K562 (cell line): ENCODE measurements around the gene DDRGK1. TPM values are rescaled to one million over a fixed set of nuclear protein-coding genes. Genes with fewer than 3 reads are reported as not detected.

Experiments
- FUS ChIP-seq: fragments of 200-400 bp; formaldehyde crosslinking; optimal IDR thresholded peaks from 2 replicates; pipeline ENCODE3; 2017; ENCODE audit warnings: low read depth, low read length
- JUND ChIP-seq, 2 experiments: IDR thresholded peaks; 2 replicates in 1 of 2; 3 replicates in 1 of 2; pipeline ENCODE4 v1.6.1; 2011; ENCODE audit warnings: borderline replicate concordance in 2 of 2, low read depth in 2 of 2, low read length in 2 of 2, improper control_type of control experiment in 1 of 2, missing biosample characterization in 1 of 2, missing genetic modification characterization in 1 of 2, missing genetic modification reagents in 1 of 2
- KLF10 ChIP-seq: fragments of 250-450 bp; sonication (Bioruptor Pico); IDR thresholded peaks from 2 replicates; pipeline ENCODE4 v1.6.1; 2021; ENCODE audit warnings: matching md5 sums
- MGA ChIP-seq: fragments of 450-650 bp; IDR thresholded peaks from 2 replicates; pipeline ENCODE4 v1.6.1; 2016; ENCODE audit warnings: mild to moderate bottlenecking, moderate library complexity
- NFATC3 ChIP-seq: fragments of 450-650 bp; IDR thresholded peaks from 2 replicates; pipeline ENCODE4 v1.6.1; 2017; ENCODE audit warnings: mild to moderate bottlenecking
- NR2C1 ChIP-seq, 2 experiments: fragments of 450-650 bp; IDR thresholded peaks; 2 replicates each; pipeline ENCODE4 v1.6.1; 2017; ENCODE audit warnings: mild to moderate bottlenecking in 2 of 2, antibody characterized with exemption in 1 of 2, inconsistent platforms in 1 of 2, missing compliant biosample characterization in 1 of 2, missing genetic modification characterization in 1 of 2
- POLR3A ChIP-seq: IDR thresholded peaks from 2 replicates; pipeline ENCODE4 v1.6.1; 2011; ENCODE audit warnings: borderline replicate concordance, mild to moderate bottlenecking, moderate library complexity; ENCODE audit not compliant: insufficient read length, insufficient read depth; ENCODE audit errors: extremely low read depth
- PPARD ChIP-seq: fragments of 250-450 bp; sonication (Bioruptor Pico); IDR thresholded peaks from 2 replicates; pipeline ENCODE4 v1.8.0; 2022; ENCODE audit warnings: inconsistent platforms, mild to moderate bottlenecking, moderate library complexity
- RB1 ChIP-seq: fragments of 450-650 bp; IDR thresholded peaks from 2 replicates; pipeline ENCODE4 v1.6.1; 2017; ENCODE audit warnings: low read depth, mild to moderate bottlenecking
- RBM22 ChIP-seq: fragments of 200-400 bp; formaldehyde crosslinking; IDR thresholded peaks from 2 replicates; pipeline ENCODE4 v1.6.1; 2018; ENCODE audit warnings: low read length, low read depth; ENCODE audit not compliant: poor library complexity, severe bottlenecking
- SIX5 ChIP-seq, 2 experiments: IDR thresholded peaks; 2 replicates each; pipeline ENCODE4 v1.6.1; 2011; ENCODE audit warnings: low read length in 2 of 2, borderline replicate concordance in 1 of 2, low read depth in 1 of 2, mild to moderate bottlenecking in 1 of 2, moderate library complexity in 1 of 2; ENCODE audit not compliant: insufficient read depth in 1 of 2
- U2AF2 ChIP-seq: fragments of 200-400 bp; formaldehyde crosslinking; optimal IDR thresholded peaks from 2 replicates; pipeline ENCODE3; 2017; ENCODE audit warnings: low read depth, mild to moderate bottlenecking, low read length
- ZNF174 ChIP-seq: fragments of 250-450 bp; sonication (Bioruptor Pico); IDR thresholded peaks from 2 replicates; pipeline ENCODE4 v1.4.0; 2020; ENCODE audit warnings: mild to moderate bottlenecking
- ZNF232 ChIP-seq: sonication (generic); formaldehyde crosslinking; IDR thresholded peaks from 2 replicates; pipeline ENCODE4 v1.8.0; 2022; ENCODE audit warnings: mild to moderate bottlenecking, missing genetic modification reagents
- polyA plus RNA-seq, 8 experiments: library from polyadenylated mRNA; depleted of rRNA in 4 of 8; stranded (reverse) in 5 of 8; unstranded in 3 of 8; fragments of >200 nt; fragmentation: Nextera tagmentation in 2 of 8; fragmentation: Illumina TruSeq in 1 of 8; extraction: Ambion mirVana in 2 of 8; extraction: Trizol in 1 of 8; gene quantifications; 2 replicates each; pipeline versions ENCODE4 v1.2.1 to v1.2.3, GENCODE V29; 2011 to 2014; ENCODE audit warnings: inconsistent platforms in 1 of 8, missing spikeins in 1 of 8
- total RNA-seq, 7 experiments: library from RNA; depleted of rRNA in 6 of 7; stranded (reverse); fragments of >200 nt in 6 of 7; fragmentation: Illumina TruSeq in 2 of 7; extraction: Trizol in 2 of 7; gene quantifications; 2 replicates each; pipeline versions ENCODE4 v1.2.1 to v1.2.3, GENCODE V29; 2011 to 2021; ENCODE audit warnings: low replicate concordance in 1 of 7

The DDRGK1 gene
- total and polyA plus RNA-seq, 9 of the 15 experiments (the other 6 are each of a cell fraction or from before 2014, with no cell fraction given), result 2.3 to 54.4 (median 29.1) TPM

- no peak for TF ChIP-seq RBM22
- no peak for TF ChIP-seq PPARD (CRISPR knock-in tag)
- TF ChIP-seq KLF10 (CRISPR knock-in tag), result no peak
- no peak for TF ChIP-seq ZNF232 (CRISPR knock-in tag)
- no peak for TF ChIP-seq NR2C1 (IDR thresholded peaks at IDR 0.05)
- no peak for TF ChIP-seq NR2C1 (tag; IDR thresholded peaks at IDR 0.05)
- TF ChIP-seq FUS, result no peak
- TF ChIP-seq SIX5 (IDR thresholded peaks at IDR 0.05; ENCODE audit: borderline replicate concordance in 1 of 2, insufficient read depth in 1 of 2, low read depth in 1 of 2, low read length in 2 of 2), result no peak
- no peak; the same call in 1 of the 2 replicates for TF ChIP-seq RB1
- TF ChIP-seq MGA, result no peak
- no peak for TF ChIP-seq ZNF174 (CRISPR knock-in tag)
- peak; percentile 60 for TF ChIP-seq JUND (IDR thresholded peaks at IDR 0.05; ENCODE audit: borderline replicate concordance, low read depth, low read length)
- peak; percentile 46; the same call in 1 of the 3 replicates for TF ChIP-seq JUND (tag; IDR thresholded peaks at IDR 0.05; ENCODE audit: borderline replicate concordance, low read depth, low read length)
- TF ChIP-seq POLR3A, result no peak
- no peak for TF ChIP-seq U2AF2
- TF ChIP-seq NFATC3, result no peak
Observed at GRCh38 chr20:3172933-3173609, 31.4 kb downstream of the DDRGK1 start, which contains the start of gene LZTS3 (continued).
